Upper lobe of right lung (tissue), 1 donor: ENCODE results near the gene FRYL. TPM values are rescaled to one million over a fixed set of nuclear protein-coding genes. Genes with fewer than 3 reads are reported as not detected.
"Not testable (repeated sequence)": the region's sequence is repeated elsewhere in the genome, so short reads cannot be mapped to it uniquely, and the experiment has no call there.

Source experiments
- ATAC-seq: fragments of 200-7000 bp; cut with Tn5 transposase; one replicate; pipeline ENCODE4 v1.9.1; 2020; ENCODE audit warnings: mild to moderate bottlenecking, moderate library complexity
- DNase-seq: peaks from one replicate; pipeline ENCODE4 v3.0.0-alpha.2; 2020
- H3K27ac ChIP-seq: fragments of 200-600 bp; one replicate; pipeline ENCODE4 v1.8.0; 2022
- H3K27me3 ChIP-seq: fragments of 200-600 bp; one replicate; pipeline ENCODE4 v1.8.0; 2022; ENCODE audit warnings: mild to moderate bottlenecking
- H3K36me3 ChIP-seq: fragments of 200-600 bp; one replicate; pipeline ENCODE4 v1.8.0; 2022
- H3K4me1 ChIP-seq: fragments of 200-600 bp; one replicate; pipeline ENCODE4 v1.8.0; 2022
- H3K4me3 ChIP-seq: fragments of 200-600 bp; one replicate; pipeline ENCODE4 v1.8.0; 2022; ENCODE audit warnings: mild to moderate bottlenecking
- H3K9me3 ChIP-seq: fragments of 200-600 bp; one replicate; pipeline ENCODE4 v1.8.0; 2022
- intact Hi-C: fragments of 100-400 bp; cut with DNase I; formaldehyde crosslinking; loops from one replicate; pipeline ENCODE4 v1.11.0; 2022
- total RNA-seq: library from RNA; stranded (reverse); fragmentation: NEBNext Ultra II Directional; extraction: Animal tissue kit (Norgen Biotek cat#: 25700); gene quantifications from one replicate; pipeline ENCODE4 v1.2.1, GENCODE V29; 2021
- TF ChIP-seq, protein P1 (sequence below): fragments of 200-600 bp; IDR thresholded peaks from one replicate; pipeline ENCODE4 v1.8.0; 2022; ENCODE audit warnings: antibody characterized with exemption
- donor health status: DM: no; HTN: yes; CAD: no; lungs with severe emphysema.

FRYL gene
- total RNA-seq, 1 donor from 2014 or later = 71.9 TPM

DNA sequence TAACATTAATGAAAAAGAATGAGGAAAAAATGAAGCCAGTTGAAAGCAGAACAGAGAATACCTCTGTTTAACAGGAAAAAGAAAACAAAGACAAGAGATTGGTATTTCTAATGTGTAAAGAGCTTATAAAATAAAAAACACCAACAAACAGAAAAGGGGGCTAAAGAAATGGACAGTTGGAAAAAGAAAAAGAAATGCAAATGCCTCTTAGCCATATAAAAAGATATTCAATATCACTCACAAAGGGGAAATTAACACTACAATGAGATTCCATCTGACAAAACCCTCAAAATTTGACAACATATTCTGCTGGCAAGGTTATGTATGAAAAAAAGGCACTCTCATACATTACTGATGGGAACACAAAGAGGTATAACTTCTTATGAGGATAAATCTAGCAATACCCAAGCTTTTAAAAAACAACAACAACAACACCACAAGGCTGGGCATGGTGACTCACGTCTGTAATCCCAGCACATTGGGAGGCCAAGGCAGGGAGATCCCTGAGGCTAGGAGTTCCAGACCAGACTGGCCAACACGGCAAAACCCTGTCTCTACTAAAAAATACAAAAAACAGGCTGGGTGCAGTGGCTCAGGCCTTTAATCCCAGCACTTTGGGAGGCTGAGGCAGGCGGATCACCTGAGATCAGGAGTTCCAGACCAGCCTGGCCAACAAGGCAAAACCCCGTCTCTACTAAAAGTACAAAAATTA, 75.8 kb downstream of the FRYL start:
- H3K9me3 ChIP-seq = no peaks in the 10 kb centered on the region
- DNase-seq (no peak), ATAC-seq (no peak)
- H3K4me3 ChIP-seq = no peak overlapping the region
- H3K4me1 ChIP-seq = peaks cover 12% of the 10 kb centered on the region
- no peak overlapping the region for H3K27ac ChIP-seq
- H3K27me3 ChIP-seq = no peaks in the 10 kb centered on the region
- peaks cover 3% of the 10 kb centered on the region for H3K36me3 ChIP-seq
- intact Hi-C loops = no loop called here
- TF ChIP-seq, protein P1, sequence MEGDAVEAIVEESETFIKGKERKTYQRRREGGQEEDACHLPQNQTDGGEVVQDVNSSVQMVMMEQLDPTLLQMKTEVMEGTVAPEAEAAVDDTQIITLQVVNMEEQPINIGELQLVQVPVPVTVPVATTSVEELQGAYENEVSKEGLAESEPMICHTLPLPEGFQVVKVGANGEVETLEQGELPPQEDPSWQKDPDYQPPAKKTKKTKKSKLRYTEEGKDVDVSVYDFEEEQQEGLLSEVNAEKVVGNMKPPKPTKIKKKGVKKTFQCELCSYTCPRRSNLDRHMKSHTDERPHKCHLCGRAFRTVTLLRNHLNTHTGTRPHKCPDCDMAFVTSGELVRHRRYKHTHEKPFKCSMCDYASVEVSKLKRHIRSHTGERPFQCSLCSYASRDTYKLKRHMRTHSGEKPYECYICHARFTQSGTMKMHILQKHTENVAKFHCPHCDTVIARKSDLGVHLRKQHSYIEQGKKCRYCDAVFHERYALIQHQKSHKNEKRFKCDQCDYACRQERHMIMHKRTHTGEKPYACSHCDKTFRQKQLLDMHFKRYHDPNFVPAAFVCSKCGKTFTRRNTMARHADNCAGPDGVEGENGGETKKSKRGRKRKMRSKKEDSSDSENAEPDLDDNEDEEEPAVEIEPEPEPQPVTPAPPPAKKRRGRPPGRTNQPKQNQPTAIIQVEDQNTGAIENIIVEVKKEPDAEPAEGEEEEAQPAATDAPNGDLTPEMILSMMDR = no peak

DNA sequence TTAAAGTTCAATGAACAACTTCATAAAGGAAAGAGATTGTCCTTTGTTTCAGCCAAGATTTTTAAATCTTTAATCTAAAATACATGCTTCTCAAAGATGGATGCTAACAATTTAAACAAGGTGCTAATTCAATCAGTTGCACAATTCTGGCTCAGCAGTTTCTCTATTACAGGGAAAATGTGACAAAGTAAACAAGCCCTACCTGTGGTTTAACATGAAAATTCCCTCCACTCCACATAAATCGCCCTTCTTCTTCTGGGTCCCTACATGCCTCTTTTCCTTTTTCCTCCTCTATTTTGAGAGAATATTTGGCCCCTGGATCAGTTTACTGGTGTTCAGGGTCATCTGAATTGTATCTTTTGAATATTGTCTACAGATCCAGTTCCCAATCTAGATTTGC, 80.6 kb downstream of the FRYL start:
- no peak for ATAC-seq
- peaks cover 30% of the 10 kb centered on the region for H3K4me1 ChIP-seq
- H3K4me3 ChIP-seq = no peak overlapping the region
- H3K27ac ChIP-seq = no peak overlapping the region
- H3K9me3 ChIP-seq = no peaks in the 10 kb centered on the region
- H3K36me3 ChIP-seq = no peaks in the 10 kb centered on the region
- TF ChIP-seq, protein P1 = no peak
- DNase-seq = no peak
- no peaks in the 10 kb centered on the region for H3K27me3 ChIP-seq
- intact Hi-C loops = no loop called here

DNA sequence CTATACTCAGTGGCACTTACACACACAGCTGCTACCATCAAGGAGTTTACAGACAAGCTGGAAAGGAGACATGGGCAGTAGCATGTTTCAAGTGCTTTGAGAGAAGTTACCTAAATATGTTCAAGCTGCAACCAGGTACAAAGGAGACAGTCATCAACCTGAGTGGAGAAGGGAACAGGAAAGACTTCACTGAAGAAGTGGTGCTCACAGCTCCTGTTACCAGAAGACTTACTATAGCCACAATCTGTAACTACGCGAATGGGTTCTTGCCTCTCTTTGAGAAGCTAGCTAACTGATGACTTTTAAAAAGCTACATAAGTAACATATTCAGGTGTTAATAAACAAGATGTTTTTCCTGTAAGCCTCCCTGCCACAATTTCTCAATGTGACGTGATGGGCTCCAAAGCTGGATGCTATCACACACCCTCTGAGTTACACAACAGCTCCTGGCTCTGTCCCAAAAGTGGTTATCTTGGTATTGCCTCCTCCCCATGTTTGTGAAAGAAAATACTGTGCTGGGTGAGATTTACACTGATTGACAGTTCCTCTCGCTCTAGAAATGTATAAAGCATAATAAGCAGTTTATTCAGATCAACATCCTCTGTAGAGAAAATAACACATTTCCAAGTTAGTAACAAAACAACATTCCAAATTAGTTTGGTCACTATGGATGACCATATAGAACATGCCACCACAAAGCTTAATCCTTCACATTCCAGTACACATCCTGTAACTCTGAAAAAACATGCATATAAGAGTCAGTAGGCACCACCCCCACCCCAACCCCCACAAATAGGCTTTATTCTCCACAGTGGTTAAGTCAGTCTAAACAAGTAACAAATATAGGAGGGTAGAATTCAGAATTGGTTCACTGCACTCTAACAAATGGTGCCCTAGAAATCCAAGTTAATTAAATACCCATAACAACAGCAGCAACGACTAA, 81.8 kb downstream of the FRYL start:
- TF ChIP-seq, protein P1 = no peak

DNA sequence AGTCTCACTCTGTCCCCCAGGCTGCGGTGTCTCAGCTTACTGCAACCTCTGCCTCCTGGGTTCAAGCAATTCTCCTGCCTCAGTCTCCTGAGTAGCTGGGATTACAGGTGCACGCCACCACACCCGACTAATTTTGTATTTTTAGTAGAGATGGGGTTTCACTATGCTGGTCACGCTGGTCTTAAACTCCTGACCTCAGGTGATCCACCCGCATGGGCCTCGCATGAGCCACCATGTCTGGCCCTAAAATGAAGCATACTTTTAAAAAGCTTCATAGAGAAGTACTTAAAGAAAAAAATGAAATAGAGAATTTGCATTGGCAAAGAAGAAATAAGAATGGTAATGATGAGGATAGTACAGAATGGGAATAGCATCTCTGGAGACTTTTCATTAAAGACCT, 82.6 kb downstream of the FRYL start:
- intact Hi-C loops, DNase-seq, H3K9me3 ChIP-seq, ATAC-seq, H3K27ac ChIP-seq, H3K27me3 ChIP-seq, H3K36me3 ChIP-seq, H3K4me3 ChIP-seq: not testable (repeated sequence)
- H3K4me1 ChIP-seq = peaks cover 30% of the 10 kb centered on the region

More for the DNA sequence above, 81.8 kb downstream of the FRYL start:
- Histone ChIP-seq H3K36me3 (no peaks in the 10 kb centered on the region), H3K9me3 (no peaks in the 10 kb centered on the region), H3K4me3 (no peak overlapping the region), H3K4me1 (peaks cover 30% of the 10 kb centered on the region), H3K27ac (no peak overlapping the region), H3K27me3 (no peaks in the 10 kb centered on the region)
- intact Hi-C loops = no loop called here
- ATAC-seq (peak; percentile 77), DNase-seq (no peak)

DNA sequence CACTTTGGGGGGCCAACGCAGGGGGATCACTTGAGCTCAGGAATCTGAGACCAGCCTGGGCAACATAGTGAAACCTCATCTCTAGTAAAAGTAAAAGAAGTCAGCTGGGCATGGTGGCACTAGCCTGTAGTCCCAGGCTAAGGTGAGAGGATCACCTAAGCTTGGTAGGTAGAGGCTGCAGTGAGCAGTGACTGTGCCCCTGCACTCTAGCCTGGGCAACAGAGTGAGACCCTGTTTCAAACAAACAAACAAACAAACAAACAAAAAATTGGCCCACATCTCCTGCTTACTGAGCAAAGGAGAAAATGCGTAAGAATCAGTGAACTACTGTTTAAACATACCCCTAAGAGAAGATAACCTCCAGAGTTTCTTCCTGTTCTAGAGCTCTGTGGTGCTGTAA, 85.3 kb downstream of the FRYL start:
- Histone ChIP-seq H3K36me3 (no peaks in the 10 kb centered on the region), H3K27me3 (no peaks in the 10 kb centered on the region), H3K4me1 (peaks cover 23% of the 10 kb centered on the region), H3K9me3 (no peaks in the 10 kb centered on the region), H3K4me3 (no peak overlapping the region), H3K27ac (no peak overlapping the region)
- intact Hi-C loops = no loop called here
- ATAC-seq (no peak), DNase-seq (no peak)
- TF ChIP-seq, protein P1 = no peak
